ENCODE measurements around the gene LRRTM1. TPM values are rescaled to one million over a fixed set of nuclear protein-coding genes. Genes with fewer than 3 reads are reported as not detected.

LRRTM1 gene
- total RNA-seq, 1 experiment from 2014 or later, result not detected

DNA sequence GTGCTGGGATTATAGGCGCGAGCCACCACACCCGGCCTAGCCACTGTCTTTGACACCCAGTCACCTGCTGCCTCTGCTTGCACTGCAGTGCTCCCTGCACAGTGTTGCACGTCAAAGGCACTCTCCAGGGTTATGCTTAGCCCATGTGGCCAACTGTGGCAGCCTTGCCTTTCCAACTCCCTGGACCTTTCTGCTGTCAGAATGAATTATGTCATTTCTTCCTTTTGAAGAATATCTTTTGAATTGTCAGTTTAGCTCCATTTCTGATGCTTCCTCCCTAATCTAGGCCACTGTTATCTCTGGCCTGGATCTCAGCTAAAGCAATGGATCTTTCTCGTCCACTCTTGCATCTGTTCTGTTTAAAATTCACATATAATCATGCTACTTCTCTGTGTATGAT, 29.3 kb upstream of the LRRTM1 start:
- H3K9ac ChIP-seq (ENCODE audit: low read length), result no peak overlapping the region
- H3K4me3 ChIP-seq (replicated peaks in 1 of 2; ENCODE audit: low read depth in 1 of 2, low read length in 2 of 2), result no peak overlapping the region
- ChIA-PET RAD21 (ENCODE audit: low non-redundant PET in 1 of 2, low total read pairs in 2 of 2, uncharacterized antibody in 2 of 2, unreplicated experiment in 2 of 2) (no interaction called here), POLR2A (no interaction called here), CTCF (no interaction called here)
- H3K4me2 ChIP-seq (ENCODE audit: low read length), result no peak overlapping the region
- H3K36me3 ChIP-seq (ENCODE audit: control insufficient read depth in 1 of 2, insufficient read depth in 2 of 2, low read length in 2 of 2), result no peaks in the 10 kb centered on the region
- H3K27me3 ChIP-seq (ENCODE audit: insufficient read depth, low read length), result no peaks in the 10 kb centered on the region
- H2AFZ ChIP-seq (ENCODE audit: low read depth, low read length, poor library complexity, severe bottlenecking), result no peak overlapping the region
- DNase-seq (ENCODE audit: low read depth, low spot score) (no peak), ATAC-seq (no peak)
- TF ChIP-seq, protein P1, sequence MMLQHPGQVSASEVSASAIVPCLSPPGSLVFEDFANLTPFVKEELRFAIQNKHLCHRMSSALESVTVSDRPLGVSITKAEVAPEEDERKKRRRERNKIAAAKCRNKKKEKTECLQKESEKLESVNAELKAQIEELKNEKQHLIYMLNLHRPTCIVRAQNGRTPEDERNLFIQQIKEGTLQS (IDR thresholded peaks at IDR 0.05), result no peak
- TF ChIP-seq CBX3 (IDR thresholded peaks at IDR 0.05; ENCODE audit: low read depth), result no peak
- TF ChIP-seq SRF (IDR thresholded peaks at IDR 0.05; ENCODE audit: low read depth), result no peak
- no peak for TF ChIP-seq YY1 (IDR thresholded peaks at IDR 0.05; ENCODE audit: extremely low read depth, insufficient replicate concordance, low read depth, low read length)
- TF ChIP-seq CEBPB (IDR thresholded peaks at IDR 0.05; ENCODE audit: low read depth), result no peak
- TF ChIP-seq POLR2AphosphoS5 (IDR thresholded peaks at IDR 0.05; ENCODE audit: low read depth, low read length), result no peak
- no peak for TF ChIP-seq EZH2phosphoT487 (IDR thresholded peaks at IDR 0.05; ENCODE audit: borderline replicate concordance)
- TF ChIP-seq FOSL1 (IDR thresholded peaks at IDR 0.05; ENCODE audit: low read depth), result no peak
- TF ChIP-seq, protein P2, sequence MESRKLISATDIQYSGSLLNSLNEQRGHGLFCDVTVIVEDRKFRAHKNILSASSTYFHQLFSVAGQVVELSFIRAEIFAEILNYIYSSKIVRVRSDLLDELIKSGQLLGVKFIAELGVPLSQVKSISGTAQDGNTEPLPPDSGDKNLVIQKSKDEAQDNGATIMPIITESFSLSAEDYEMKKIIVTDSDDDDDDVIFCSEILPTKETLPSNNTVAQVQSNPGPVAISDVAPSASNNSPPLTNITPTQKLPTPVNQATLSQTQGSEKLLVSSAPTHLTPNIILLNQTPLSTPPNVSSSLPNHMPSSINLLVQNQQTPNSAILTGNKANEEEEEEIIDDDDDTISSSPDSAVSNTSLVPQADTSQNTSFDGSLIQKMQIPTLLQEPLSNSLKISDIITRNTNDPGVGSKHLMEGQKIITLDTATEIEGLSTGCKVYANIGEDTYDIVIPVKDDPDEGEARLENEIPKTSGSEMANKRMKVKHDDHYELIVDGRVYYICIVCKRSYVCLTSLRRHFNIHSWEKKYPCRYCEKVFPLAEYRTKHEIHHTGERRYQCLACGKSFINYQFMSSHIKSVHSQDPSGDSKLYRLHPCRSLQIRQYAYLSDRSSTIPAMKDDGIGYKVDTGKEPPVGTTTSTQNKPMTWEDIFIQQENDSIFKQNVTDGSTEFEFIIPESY (IDR thresholded peaks at IDR 0.05; ENCODE audit: extremely low read depth, insufficient replicate concordance, low read length), result no peak
- TF ChIP-seq ZFX (IDR thresholded peaks at IDR 0.05), result no peak
- no peak for TF ChIP-seq ELF1 (IDR thresholded peaks at IDR 0.05; ENCODE audit: borderline replicate concordance, low read depth)
- TF ChIP-seq EZH2 (IDR thresholded peaks at IDR 0.05), result no peak
- intact Hi-C loops (cut with micrococcal nuclease), result no loop called here
- H4K20me1 ChIP-seq (ENCODE audit: insufficient read depth), result no peaks in the 10 kb centered on the region
- no peaks in the 10 kb centered on the region for H3K4me1 ChIP-seq (ENCODE audit: control insufficient read depth in 1 of 2, insufficient read depth in 2 of 2, low read length in 2 of 2)
- peaks cover 0 to 4% of the 10 kb centered on the region in 2 experiments; a peak in 2 of 4 replicates for H3K9me3 ChIP-seq (ENCODE audit: control insufficient read depth in 1 of 2, insufficient read depth in 1 of 2, low read depth in 1 of 2, low read length in 2 of 2)
- no peak overlapping the region for H3K27ac ChIP-seq (ENCODE audit: low read depth, low read length)
- H3K79me2 ChIP-seq (ENCODE audit: insufficient read depth, low read length), result no peaks in the 10 kb centered on the region
- H3K9me2 ChIP-seq (ENCODE audit: insufficient read depth), result no peaks in the 10 kb centered on the region
- no TSS peak for BruUV-seq (replicated peaks)
